ENCODE data around the gene TRABD2B. TPM values are rescaled to one million over a fixed set of nuclear protein-coding genes. Genes with fewer than 3 reads are reported as not detected.

Gene TRABD2B
- total RNA-seq, 1 donor: under 0.01 TPM

DNA sequence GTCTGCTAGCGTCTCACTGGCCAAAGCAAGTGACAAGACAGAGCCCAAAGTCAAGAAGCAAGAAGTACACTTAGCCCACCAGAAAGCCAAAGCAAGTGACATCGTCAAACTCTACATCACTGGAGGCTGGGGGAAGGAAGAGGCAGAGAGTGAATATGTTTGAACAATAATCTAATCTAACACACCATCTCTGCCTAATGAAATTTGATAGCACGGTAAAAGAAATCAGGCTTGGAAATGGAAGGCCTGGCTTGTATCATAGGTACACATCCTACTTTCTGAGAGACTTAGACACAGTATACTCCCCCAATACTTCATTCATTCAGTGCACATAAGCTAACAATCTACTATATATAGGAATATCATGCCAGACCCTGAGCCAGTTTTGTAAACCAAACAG is 26.3 kb downstream of the TRABD2B start:
- Histone ChIP-seq H4K20me1 (ENCODE audit: insufficient read depth, low read length) (no peaks in the 10 kb centered on the region), H2AFZ (ENCODE audit: low read length) (no peak overlapping the region), H3K9me3 (ENCODE audit: low read depth, low read length) (no peaks in the 10 kb centered on the region), H3K27ac (ENCODE audit: low read depth, low read length) (no peak overlapping the region), H3K36me3 (ENCODE audit: insufficient read depth, low read length) (no peaks in the 10 kb centered on the region), H3K4me1 (ENCODE audit: insufficient read depth, low read length) (no peaks in the 10 kb centered on the region), H3K4me3 (ENCODE audit: insufficient read depth, low read length) (no peak overlapping the region), H3K27me3 (ENCODE audit: insufficient read depth, low read length) (peaks cover 3% of the 10 kb centered on the region), H3K79me2 (ENCODE audit: insufficient read depth, low read length) (no peaks in the 10 kb centered on the region), H3K4me2 (ENCODE audit: insufficient read depth, low read length) (no peak overlapping the region)
- TF ChIP-seq, protein P1, sequence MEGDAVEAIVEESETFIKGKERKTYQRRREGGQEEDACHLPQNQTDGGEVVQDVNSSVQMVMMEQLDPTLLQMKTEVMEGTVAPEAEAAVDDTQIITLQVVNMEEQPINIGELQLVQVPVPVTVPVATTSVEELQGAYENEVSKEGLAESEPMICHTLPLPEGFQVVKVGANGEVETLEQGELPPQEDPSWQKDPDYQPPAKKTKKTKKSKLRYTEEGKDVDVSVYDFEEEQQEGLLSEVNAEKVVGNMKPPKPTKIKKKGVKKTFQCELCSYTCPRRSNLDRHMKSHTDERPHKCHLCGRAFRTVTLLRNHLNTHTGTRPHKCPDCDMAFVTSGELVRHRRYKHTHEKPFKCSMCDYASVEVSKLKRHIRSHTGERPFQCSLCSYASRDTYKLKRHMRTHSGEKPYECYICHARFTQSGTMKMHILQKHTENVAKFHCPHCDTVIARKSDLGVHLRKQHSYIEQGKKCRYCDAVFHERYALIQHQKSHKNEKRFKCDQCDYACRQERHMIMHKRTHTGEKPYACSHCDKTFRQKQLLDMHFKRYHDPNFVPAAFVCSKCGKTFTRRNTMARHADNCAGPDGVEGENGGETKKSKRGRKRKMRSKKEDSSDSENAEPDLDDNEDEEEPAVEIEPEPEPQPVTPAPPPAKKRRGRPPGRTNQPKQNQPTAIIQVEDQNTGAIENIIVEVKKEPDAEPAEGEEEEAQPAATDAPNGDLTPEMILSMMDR (IDR thresholded peaks at IDR 0.05; ENCODE audit: extremely low read depth, low read depth, low read length): no peak
- no peak for DNase-seq (ENCODE audit: insufficient read length, low spot score, missing footprints)

DNA sequence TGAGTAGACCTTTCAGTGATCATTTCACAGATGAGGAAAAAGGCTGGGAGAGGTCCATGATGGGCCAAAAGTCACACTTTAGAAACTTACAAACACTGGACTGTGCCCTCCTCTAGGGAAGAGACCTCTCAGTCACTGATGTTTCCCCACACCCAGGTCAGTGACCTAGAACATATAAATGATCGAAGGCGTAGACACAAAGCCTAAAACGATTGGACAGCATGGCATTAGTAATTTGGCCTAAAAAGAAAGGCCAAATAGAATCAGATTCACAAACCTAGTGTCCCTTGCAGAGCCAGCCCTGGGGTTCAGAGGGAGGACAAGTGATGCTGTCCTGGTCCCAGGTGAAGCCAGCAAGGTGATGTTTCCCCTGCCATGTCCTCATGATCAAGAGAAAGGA is 27.7 kb downstream of the TRABD2B start:
- no peak overlapping the region for H3K27ac ChIP-seq (ENCODE audit: low read depth, low read length)
- H2AFZ ChIP-seq (ENCODE audit: low read length): no peak overlapping the region
- no peaks in the 10 kb centered on the region for H3K9me3 ChIP-seq (ENCODE audit: low read depth, low read length)
- no peak for DNase-seq (ENCODE audit: insufficient read length, low spot score, missing footprints)
- H3K79me2 ChIP-seq (ENCODE audit: insufficient read depth, low read length): no peaks in the 10 kb centered on the region
- TF ChIP-seq, protein P1 (IDR thresholded peaks at IDR 0.05; ENCODE audit: extremely low read depth, low read depth, low read length): no peak
- no peaks in the 10 kb centered on the region for H3K4me1 ChIP-seq (ENCODE audit: insufficient read depth, low read length)
- H4K20me1 ChIP-seq (ENCODE audit: insufficient read depth, low read length): no peaks in the 10 kb centered on the region
- no peak overlapping the region for H3K4me3 ChIP-seq (ENCODE audit: insufficient read depth, low read length)
- no peaks in the 10 kb centered on the region for H3K36me3 ChIP-seq (ENCODE audit: insufficient read depth, low read length)
- H3K27me3 ChIP-seq (ENCODE audit: insufficient read depth, low read length): peaks cover 3% of the 10 kb centered on the region
- no peak overlapping the region for H3K4me2 ChIP-seq (ENCODE audit: insufficient read depth, low read length)

DNA sequence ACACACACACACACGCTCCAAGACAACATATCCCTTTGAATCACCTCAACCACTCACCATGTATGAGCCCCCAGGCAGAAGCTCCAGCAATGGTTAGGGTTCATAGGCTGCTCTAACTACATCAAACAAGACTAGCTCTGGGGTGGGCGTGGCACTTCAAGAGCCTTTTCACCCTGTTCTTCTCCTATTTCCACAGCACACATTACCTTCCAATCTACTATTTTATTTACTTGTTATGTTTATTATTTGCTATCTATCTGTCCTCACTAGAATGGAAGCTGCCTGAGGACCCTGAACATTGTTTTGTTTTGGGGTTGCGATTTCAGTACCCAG is 28.7 kb downstream of the TRABD2B start:
- TF ChIP-seq, protein P1 (IDR thresholded peaks at IDR 0.05; ENCODE audit: extremely low read depth, low read depth, low read length): no peak

DNA sequence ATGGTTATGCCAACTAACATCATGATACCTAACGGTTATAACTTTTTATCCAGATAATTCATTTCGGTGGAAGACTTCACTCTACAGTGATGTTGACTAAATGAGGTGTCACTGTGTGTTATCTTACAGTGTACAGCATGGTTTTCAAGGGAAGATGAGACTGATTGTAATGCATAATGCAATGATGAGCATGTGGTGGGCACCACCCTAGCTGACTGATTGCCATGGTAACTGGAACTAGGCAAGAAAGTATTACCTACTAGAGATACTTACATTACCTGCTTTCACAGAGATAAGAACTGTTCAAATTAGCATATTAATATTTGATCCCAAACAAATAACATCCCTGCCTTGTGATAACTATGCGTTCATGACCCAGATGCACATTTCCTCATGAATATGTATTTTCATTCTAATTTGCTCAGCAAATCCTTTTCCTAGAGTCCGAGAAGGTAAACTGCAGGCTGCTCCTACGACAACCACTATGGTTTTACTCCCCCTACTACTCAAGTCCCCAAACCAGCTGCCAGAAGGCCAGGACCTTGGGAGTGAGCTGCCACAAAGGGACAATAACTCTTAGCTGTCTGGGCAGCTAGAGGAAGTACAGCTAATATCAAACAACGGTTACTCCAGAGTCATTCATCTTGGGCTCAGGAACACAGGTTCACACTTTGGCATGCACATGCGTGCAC is 29.2 kb downstream of the TRABD2B start:
- Histone ChIP-seq H3K36me3 (ENCODE audit: insufficient read depth, low read length) (no peaks in the 10 kb centered on the region), H3K79me2 (ENCODE audit: insufficient read depth, low read length) (no peaks in the 10 kb centered on the region), H3K27me3 (ENCODE audit: insufficient read depth, low read length) (no peaks in the 10 kb centered on the region), H3K4me1 (ENCODE audit: insufficient read depth, low read length) (no peaks in the 10 kb centered on the region), H3K9me3 (ENCODE audit: low read depth, low read length) (no peaks in the 10 kb centered on the region), H3K4me2 (ENCODE audit: insufficient read depth, low read length) (no peak overlapping the region), H3K27ac (ENCODE audit: low read depth, low read length) (no peak overlapping the region), H3K4me3 (ENCODE audit: insufficient read depth, low read length) (no peak overlapping the region), H2AFZ (ENCODE audit: low read length) (no peak overlapping the region), H4K20me1 (ENCODE audit: insufficient read depth, low read length) (no peaks in the 10 kb centered on the region)
- DNase-seq (ENCODE audit: insufficient read length, low spot score, missing footprints): no peak
- TF ChIP-seq, protein P1 (IDR thresholded peaks at IDR 0.05; ENCODE audit: extremely low read depth, low read depth, low read length): no peak

More for the DNA sequence above, 28.7 kb downstream of the TRABD2B start:
- no peak for DNase-seq (ENCODE audit: insufficient read length, low spot score, missing footprints)
- H3K4me1 ChIP-seq (ENCODE audit: insufficient read depth, low read length): no peaks in the 10 kb centered on the region
- no peaks in the 10 kb centered on the region for H3K27me3 ChIP-seq (ENCODE audit: insufficient read depth, low read length)
- H3K4me2 ChIP-seq (ENCODE audit: insufficient read depth, low read length): no peak overlapping the region
- H3K4me3 ChIP-seq (ENCODE audit: insufficient read depth, low read length): no peak overlapping the region
- H3K27ac ChIP-seq (ENCODE audit: low read depth, low read length): no peak overlapping the region
- H3K36me3 ChIP-seq (ENCODE audit: insufficient read depth, low read length): no peaks in the 10 kb centered on the region
- H4K20me1 ChIP-seq (ENCODE audit: insufficient read depth, low read length): no peaks in the 10 kb centered on the region
- no peak overlapping the region for H2AFZ ChIP-seq (ENCODE audit: low read length)
- H3K9me3 ChIP-seq (ENCODE audit: low read depth, low read length): no peaks in the 10 kb centered on the region
- no peaks in the 10 kb centered on the region for H3K79me2 ChIP-seq (ENCODE audit: insufficient read depth, low read length)

Measured in osteoblast (primary cell).